C4-2B (cell line): ENCODE results near the gene AK3.
A peak's percentile ranks its signal among the peaks of the same experiment; 100 is the strongest.

Experiments used
- CTCF ChIP-seq: fragments of 450-650 bp; conservative IDR thresholded peaks from 2 replicates; pipeline ENCODE4 v1.5.1; 2017; ENCODE audit warnings: mild to moderate bottlenecking
- ZFX ChIP-seq: fragments of 450-650 bp; IDR thresholded peaks from 2 replicates; pipeline ENCODE4 v1.6.1; 2017

GRCh38 chr9:4679268-4680172 lies 61.5 kb downstream of the AK3 start, which contains the start of gene CDC37L1:
- peak; percentile 77 for TF ChIP-seq CTCF
- TF ChIP-seq ZFX = peak; percentile 77
